ENCODE measurements around the gene NXPH1. TPM values are rescaled to one million over a fixed set of nuclear protein-coding genes. Genes with fewer than 3 reads are reported as not detected.
A peak's percentile ranks its signal among the peaks of the same experiment; 100 is the strongest.

NXPH1 gene
- total and polyA plus RNA-seq, 4 donors = 17.1 to 71.3 (median 58.5) TPM

DNA sequence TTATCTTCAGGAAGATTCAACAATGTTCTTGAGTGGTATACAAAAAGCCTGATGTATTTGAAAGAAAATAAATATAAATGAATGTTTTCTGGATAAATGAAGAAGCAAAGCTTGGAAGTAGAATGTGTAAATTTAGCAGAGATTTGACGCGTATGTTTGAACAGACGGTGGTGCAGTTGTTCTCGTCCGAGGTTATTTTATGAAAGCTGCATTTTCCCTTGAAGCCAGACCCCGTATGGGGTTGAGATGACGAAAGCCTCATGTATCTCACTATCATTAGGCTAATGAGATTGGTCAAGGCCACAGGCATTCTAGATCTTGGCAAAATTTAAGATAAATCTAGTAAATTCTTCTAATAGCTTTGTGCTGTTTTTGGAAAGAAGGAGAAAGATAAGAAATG lies 195.2 kb downstream of the NXPH1 start:
- no peaks in the 10 kb centered on the region for H3K4me1 ChIP-seq (ENCODE audit: control insufficient read depth, insufficient read depth, low read length)
- no peaks in the 10 kb centered on the region for H3K36me3 ChIP-seq (ENCODE audit: control insufficient read depth, insufficient read depth, low read length)
- no peak overlapping the region for H3K4me3 ChIP-seq (ENCODE audit: low read depth, low read length)
- WGBS (ENCODE audit: insufficient coverage) = 93% methylated on average over 2 of the region's 7 CpGs
- H3K9me3 ChIP-seq (ENCODE audit: control insufficient read depth, insufficient read depth, low read length) = no peaks in the 10 kb centered on the region
- DNase-seq (ENCODE audit: low read depth in 4 of 6, low spot score in 6 of 6) = peak in 1 of 6 donors; percentile 54
- H3K27me3 ChIP-seq (ENCODE audit: control insufficient read depth, insufficient read depth, low read length) = no peaks in the 10 kb centered on the region
- H3K27ac ChIP-seq (ENCODE audit: low read depth, low read length) = no peak overlapping the region

DNA sequence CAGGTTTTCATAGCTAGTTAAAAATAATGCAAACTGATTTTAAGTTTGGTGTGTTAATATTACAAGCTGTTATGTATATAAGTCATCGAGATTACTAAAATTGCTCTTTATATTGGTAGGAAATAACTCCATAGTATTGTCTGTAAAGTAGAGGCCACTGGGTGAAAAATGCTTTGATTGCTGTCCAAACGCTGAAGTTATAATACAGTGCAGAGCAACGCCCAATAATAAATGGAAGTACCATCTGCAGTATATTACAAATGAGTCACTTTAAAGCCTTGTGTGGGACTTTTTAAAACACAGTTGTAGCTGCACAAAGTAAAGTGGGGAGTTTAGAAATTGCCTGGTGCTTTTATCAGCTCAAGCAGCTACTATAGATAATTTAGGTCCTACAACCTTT lies 196.1 kb downstream of the NXPH1 start:
- H3K4me3 ChIP-seq (ENCODE audit: low read depth, low read length) = no peak overlapping the region
- no peaks in the 10 kb centered on the region for H3K36me3 ChIP-seq (ENCODE audit: control insufficient read depth, insufficient read depth, low read length)
- WGBS (ENCODE audit: insufficient coverage) = no CpG with 5 or more reads among the region's 3 CpGs
- H3K9me3 ChIP-seq (ENCODE audit: control insufficient read depth, insufficient read depth, low read length) = no peaks in the 10 kb centered on the region
- H3K4me1 ChIP-seq (ENCODE audit: control insufficient read depth, insufficient read depth, low read length) = no peaks in the 10 kb centered on the region
- H3K27me3 ChIP-seq (ENCODE audit: control insufficient read depth, insufficient read depth, low read length) = no peaks in the 10 kb centered on the region
- H3K27ac ChIP-seq (ENCODE audit: low read depth, low read length) = no peak overlapping the region
- DNase-seq (ENCODE audit: low read depth in 4 of 6, low spot score in 6 of 6) = no peak

DNA sequence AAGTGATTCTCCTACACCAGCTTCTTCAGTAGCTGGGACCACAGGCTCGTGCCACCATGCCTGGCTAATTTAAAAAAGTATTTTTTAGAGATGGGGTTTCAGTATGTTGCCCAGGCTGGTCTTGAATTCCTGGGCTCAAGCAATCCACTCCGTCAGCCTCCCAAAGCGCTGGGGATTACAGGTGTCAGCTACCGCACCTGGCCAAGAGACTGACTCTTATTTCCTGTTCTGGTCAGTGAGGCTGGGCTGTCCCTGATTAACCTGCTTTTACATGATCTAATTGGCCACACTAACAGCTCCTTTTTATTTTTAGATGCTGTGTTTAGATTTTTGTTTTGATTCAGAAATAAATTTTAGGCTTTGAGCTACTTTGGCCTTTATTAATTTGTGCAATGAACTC lies 203.9 kb downstream of the NXPH1 start:
- Histone ChIP-seq H3K27me3 (ENCODE audit: control insufficient read depth, insufficient read depth, low read length) (no peaks in the 10 kb centered on the region), H3K4me3 (ENCODE audit: low read depth, low read length) (no peak overlapping the region), H3K27ac (ENCODE audit: low read depth, low read length) (no peak overlapping the region), H3K9me3 (ENCODE audit: control insufficient read depth, insufficient read depth, low read length) (no peaks in the 10 kb centered on the region), H3K4me1 (ENCODE audit: control insufficient read depth, insufficient read depth, low read length) (peaks cover 4% of the 10 kb centered on the region), H3K36me3 (ENCODE audit: control insufficient read depth, insufficient read depth, low read length) (no peaks in the 10 kb centered on the region)
- DNase-seq (ENCODE audit: low read depth in 4 of 6, low spot score in 6 of 6) = no peak
- 72% methylated on average over 3 of the region's 4 CpGs for WGBS (ENCODE audit: insufficient coverage)

DNA sequence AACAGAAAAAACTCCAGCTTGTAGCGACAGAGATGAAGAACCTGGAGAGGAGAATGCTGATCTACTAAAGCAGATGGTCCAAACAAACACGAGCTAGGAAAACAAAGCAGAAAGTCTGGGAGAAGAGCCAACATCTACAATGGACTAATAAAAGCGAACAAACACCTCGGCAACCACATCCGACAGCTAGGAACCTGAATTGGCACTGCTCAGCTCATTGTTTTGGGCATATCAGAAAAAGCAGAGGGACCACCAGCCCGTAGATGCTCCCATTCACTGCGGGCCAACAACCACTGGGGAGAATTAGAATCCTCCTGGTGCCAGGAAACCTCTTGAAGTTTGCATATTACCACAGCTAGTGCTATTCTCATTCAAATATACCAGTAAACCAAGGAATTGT lies 204.7 kb downstream of the NXPH1 start:
- Histone ChIP-seq H3K27me3 (ENCODE audit: control insufficient read depth, insufficient read depth, low read length) (no peaks in the 10 kb centered on the region), H3K9me3 (ENCODE audit: control insufficient read depth, insufficient read depth, low read length) (no peaks in the 10 kb centered on the region), H3K4me1 (ENCODE audit: control insufficient read depth, insufficient read depth, low read length) (peaks cover 4% of the 10 kb centered on the region), H3K27ac (ENCODE audit: low read depth, low read length) (no peak overlapping the region), H3K4me3 (ENCODE audit: low read depth, low read length) (no peak overlapping the region), H3K36me3 (ENCODE audit: control insufficient read depth, insufficient read depth, low read length) (no peaks in the 10 kb centered on the region)
- WGBS (ENCODE audit: insufficient coverage) = 8% methylated on average over 7 of the region's 7 CpGs
- peak; percentile 40 to 92 (median 62) for DNase-seq (ENCODE audit: low read depth in 4 of 6, low spot score in 6 of 6)

DNA sequence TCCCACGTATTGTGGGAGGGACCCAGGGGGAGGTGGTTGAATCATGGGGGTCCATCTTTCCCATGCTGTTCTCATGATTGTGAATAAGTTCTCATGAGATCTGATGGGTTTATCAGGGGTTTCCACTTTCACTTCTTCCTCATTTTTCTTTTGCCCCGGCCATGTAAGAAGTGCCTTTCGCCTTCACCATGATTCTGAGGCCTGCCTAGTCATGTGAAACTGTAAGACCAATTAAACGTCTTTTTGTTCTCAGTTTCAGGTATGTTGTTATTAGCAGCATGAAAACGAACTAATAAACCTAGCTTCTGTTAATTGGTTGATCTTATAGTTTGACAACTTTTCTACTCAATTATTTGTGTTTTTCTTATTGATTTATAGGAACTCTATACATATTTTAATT lies 206.3 kb downstream of the NXPH1 start:
- H3K4me3 ChIP-seq (ENCODE audit: low read depth, low read length) = no peak overlapping the region
- no peaks in the 10 kb centered on the region for H3K9me3 ChIP-seq (ENCODE audit: control insufficient read depth, insufficient read depth, low read length)
- WGBS (ENCODE audit: insufficient coverage) = no CpG with 5 or more reads among the region's 5 CpGs
- H3K27ac ChIP-seq (ENCODE audit: low read depth, low read length) = no peak overlapping the region
- DNase-seq (ENCODE audit: low read depth in 4 of 6, low spot score in 6 of 6) = no peak
- H3K4me1 ChIP-seq (ENCODE audit: control insufficient read depth, insufficient read depth, low read length) = peaks cover 4% of the 10 kb centered on the region
- no peaks in the 10 kb centered on the region for H3K36me3 ChIP-seq (ENCODE audit: control insufficient read depth, insufficient read depth, low read length)
- no peaks in the 10 kb centered on the region for H3K27me3 ChIP-seq (ENCODE audit: control insufficient read depth, insufficient read depth, low read length)

DNA sequence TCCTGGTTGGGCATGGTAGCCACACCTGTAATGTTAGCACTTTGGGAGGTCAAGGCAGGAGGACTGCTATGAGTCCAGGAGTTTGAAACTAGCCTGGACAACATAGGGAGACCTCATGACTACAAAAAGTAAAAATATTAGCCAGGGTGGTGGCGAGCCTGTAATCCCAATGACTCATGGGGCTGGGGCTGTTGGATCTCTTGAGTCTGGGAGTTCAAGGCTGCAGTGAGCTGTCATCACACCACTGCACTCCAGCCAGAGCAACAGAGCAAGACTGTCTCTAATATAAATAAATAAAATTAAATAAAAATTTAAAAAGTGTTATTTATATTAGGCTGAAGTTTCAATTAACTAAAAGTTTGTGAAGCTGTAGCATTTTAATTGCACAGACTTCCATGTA lies 207.3 kb downstream of the NXPH1 start:
- Histone ChIP-seq H3K27ac (ENCODE audit: low read depth, low read length) (no peak overlapping the region), H3K27me3 (ENCODE audit: control insufficient read depth, insufficient read depth, low read length) (no peaks in the 10 kb centered on the region), H3K36me3 (ENCODE audit: control insufficient read depth, insufficient read depth, low read length) (no peaks in the 10 kb centered on the region), H3K9me3 (ENCODE audit: control insufficient read depth, insufficient read depth, low read length) (no peaks in the 10 kb centered on the region), H3K4me3 (ENCODE audit: low read depth, low read length) (no peak overlapping the region), H3K4me1 (ENCODE audit: control insufficient read depth, insufficient read depth, low read length) (peaks cover 4% of the 10 kb centered on the region)
- DNase-seq (ENCODE audit: low read depth in 4 of 6, low spot score in 6 of 6) = no peak
- no CpG with 5 or more reads among the region's 1 CpG for WGBS (ENCODE audit: insufficient coverage)

DNA sequence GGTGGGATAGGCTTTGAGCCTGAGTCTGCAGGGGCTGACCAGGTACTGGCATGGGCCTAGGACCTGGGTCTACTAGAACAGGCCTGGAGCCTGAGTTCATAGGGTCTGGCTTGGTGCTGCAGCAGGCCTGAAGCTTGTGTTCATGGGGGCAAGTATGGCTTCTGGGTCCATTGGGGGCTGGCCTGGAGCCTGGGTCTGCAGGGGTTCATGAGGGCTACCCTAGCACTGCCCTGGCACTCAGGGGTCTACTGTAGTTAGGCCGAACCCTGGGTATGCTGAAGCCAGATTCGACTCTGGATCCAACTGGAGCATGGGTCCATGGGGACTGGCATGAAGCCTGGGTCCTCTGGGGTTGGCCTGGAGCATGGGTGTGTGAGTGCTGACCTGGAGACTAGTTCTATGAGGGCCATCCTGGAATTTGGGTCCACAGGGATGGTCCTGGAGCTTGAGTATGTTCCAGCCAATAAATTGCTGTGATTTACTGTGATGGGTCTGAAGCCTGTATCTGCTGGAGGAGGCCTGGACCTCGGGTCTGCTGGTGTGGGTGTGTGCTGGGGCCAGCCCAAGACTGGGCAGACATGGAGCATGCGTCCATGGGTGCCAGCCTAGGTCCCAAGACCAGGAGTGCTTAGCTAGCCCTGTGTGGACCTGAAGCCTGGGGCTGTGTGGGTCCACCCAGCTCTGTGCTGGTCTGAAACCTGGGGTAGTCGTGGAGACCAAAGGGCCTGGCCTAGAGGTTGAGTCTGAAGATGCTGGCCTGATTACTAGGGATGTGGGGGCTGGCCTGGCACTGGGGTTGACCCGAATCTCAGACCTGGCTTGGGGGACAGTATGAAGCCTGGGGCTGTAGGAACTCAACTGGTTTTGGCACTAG lies 235.5 kb downstream of the NXPH1 start:
- Histone ChIP-seq H3K4me1 (ENCODE audit: control insufficient read depth, insufficient read depth, low read length) (no peaks in the 10 kb centered on the region), H3K27me3 (ENCODE audit: control insufficient read depth, insufficient read depth, low read length) (no peaks in the 10 kb centered on the region), H3K36me3 (ENCODE audit: control insufficient read depth, insufficient read depth, low read length) (no peaks in the 10 kb centered on the region), H3K9me3 (ENCODE audit: control insufficient read depth, insufficient read depth, low read length) (peaks cover 15% of the 10 kb centered on the region), H3K4me3 (ENCODE audit: low read depth, low read length) (no peak overlapping the region), H3K27ac (ENCODE audit: low read depth, low read length) (no peak overlapping the region)
- 79% methylated on average over 6 of the region's 6 CpGs for WGBS (ENCODE audit: insufficient coverage)
- no peak for DNase-seq (ENCODE audit: low read depth in 4 of 6, low spot score in 6 of 6)

DNA sequence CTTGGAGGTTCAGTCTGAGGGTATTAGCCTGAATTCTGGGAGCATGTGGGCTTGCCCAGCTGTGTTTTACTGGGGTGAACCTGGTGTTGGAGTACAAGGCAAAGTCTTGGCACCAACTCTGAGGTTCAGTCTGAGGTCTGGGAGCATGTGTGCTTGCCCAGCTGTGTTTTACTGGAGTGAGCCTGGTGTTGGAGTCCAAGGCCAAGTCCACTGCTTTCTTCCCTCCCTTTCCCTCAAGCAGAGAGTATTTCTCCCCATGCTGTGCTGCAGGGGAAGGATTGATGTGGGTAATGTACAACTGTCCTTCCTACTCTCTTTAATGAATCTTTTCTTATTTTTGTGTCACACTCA lies 236.1 kb downstream of the NXPH1 start:
- Histone ChIP-seq H3K36me3 (ENCODE audit: control insufficient read depth, insufficient read depth, low read length) (no peaks in the 10 kb centered on the region), H3K4me3 (ENCODE audit: low read depth, low read length) (no peak overlapping the region), H3K9me3 (ENCODE audit: control insufficient read depth, insufficient read depth, low read length) (peaks cover 15% of the 10 kb centered on the region), H3K27ac (ENCODE audit: low read depth, low read length) (no peak overlapping the region), H3K4me1 (ENCODE audit: control insufficient read depth, insufficient read depth, low read length) (no peaks in the 10 kb centered on the region), H3K27me3 (ENCODE audit: control insufficient read depth, insufficient read depth, low read length) (no peaks in the 10 kb centered on the region)
- no peak for DNase-seq (ENCODE audit: low read depth in 4 of 6, low spot score in 6 of 6)

DNA sequence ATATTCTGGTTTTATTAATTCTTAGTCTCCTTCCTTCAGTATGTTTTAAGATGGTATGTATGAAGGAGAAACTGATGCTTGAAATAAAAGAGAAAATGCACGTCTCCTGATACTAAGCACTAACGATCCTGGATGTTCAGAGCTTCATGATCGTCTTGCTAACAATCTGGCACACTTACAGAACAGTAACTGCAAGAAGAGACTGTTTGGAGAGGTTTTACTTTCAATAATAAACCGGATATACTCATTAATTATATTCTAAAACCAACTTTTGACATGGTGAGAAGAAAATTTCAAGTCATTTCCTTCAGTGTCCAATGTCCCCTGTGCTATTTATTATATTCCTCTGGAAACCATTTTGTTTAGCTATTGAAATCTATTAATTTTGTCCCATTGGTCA lies 251.0 kb downstream of the NXPH1 start:
- WGBS (ENCODE audit: insufficient coverage) = no CpG with 5 or more reads among the region's 4 CpGs
- Histone ChIP-seq H3K4me3 (ENCODE audit: low read depth, low read length) (no peak overlapping the region), H3K9me3 (ENCODE audit: control insufficient read depth, insufficient read depth, low read length) (no peaks in the 10 kb centered on the region), H3K27me3 (ENCODE audit: control insufficient read depth, insufficient read depth, low read length) (no peaks in the 10 kb centered on the region), H3K4me1 (ENCODE audit: control insufficient read depth, insufficient read depth, low read length) (no peaks in the 10 kb centered on the region), H3K27ac (ENCODE audit: low read depth, low read length) (no peak overlapping the region), H3K36me3 (ENCODE audit: control insufficient read depth, insufficient read depth, low read length) (no peaks in the 10 kb centered on the region)
- DNase-seq (ENCODE audit: low read depth in 4 of 6, low spot score in 6 of 6) = no peak

DNA sequence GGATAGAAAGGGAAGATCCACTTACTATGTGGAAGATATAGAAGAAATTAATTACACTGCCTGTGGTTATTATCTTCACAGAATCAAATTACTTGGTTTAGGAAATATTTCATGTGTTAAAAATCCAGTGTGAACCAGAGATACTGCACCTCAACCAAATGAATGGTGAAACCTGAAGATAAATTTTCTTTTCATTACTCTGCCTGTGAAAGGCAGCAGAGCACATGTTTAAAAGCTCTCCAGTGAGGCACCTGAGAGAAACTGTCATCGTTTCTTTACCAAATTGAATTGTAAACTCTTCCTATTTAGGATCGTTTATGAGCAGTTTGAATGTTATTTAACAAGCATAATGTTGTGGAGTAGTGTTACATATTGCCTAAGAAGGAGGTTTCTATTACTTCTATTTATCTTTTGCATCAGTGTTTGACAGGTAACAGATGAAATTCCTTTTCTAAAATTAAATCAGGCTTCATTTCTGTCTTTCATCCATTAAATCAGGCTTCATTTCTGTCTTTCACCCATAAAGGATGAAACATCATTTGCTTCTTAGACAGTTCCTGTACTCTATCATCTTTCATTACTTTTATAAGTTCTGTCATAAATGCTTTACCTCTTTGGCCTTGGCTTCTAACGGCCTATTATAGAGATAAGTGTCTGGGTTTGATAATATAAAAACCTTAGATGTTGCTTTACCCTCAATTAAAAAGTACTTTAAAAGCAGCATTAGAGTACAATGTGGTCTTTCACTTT lies 266.6 kb downstream of the NXPH1 start:
- WGBS (ENCODE audit: insufficient coverage) = no CpG with 5 or more reads among the region's 3 CpGs
- DNase-seq (ENCODE audit: low read depth in 4 of 6, low spot score in 6 of 6) = peak in 1 of 6 donors; percentile 73
- Histone ChIP-seq H3K36me3 (ENCODE audit: control insufficient read depth, insufficient read depth, low read length) (no peaks in the 10 kb centered on the region), H3K4me1 (ENCODE audit: control insufficient read depth, insufficient read depth, low read length) (no peaks in the 10 kb centered on the region), H3K27ac (ENCODE audit: low read depth, low read length) (no peak overlapping the region), H3K4me3 (ENCODE audit: low read depth, low read length) (no peak overlapping the region), H3K9me3 (ENCODE audit: control insufficient read depth, insufficient read depth, low read length) (no peaks in the 10 kb centered on the region), H3K27me3 (ENCODE audit: control insufficient read depth, insufficient read depth, low read length) (no peaks in the 10 kb centered on the region)
